ENCODE data around the gene RASSF10.

- TF ChIP-seq, protein P1, sequence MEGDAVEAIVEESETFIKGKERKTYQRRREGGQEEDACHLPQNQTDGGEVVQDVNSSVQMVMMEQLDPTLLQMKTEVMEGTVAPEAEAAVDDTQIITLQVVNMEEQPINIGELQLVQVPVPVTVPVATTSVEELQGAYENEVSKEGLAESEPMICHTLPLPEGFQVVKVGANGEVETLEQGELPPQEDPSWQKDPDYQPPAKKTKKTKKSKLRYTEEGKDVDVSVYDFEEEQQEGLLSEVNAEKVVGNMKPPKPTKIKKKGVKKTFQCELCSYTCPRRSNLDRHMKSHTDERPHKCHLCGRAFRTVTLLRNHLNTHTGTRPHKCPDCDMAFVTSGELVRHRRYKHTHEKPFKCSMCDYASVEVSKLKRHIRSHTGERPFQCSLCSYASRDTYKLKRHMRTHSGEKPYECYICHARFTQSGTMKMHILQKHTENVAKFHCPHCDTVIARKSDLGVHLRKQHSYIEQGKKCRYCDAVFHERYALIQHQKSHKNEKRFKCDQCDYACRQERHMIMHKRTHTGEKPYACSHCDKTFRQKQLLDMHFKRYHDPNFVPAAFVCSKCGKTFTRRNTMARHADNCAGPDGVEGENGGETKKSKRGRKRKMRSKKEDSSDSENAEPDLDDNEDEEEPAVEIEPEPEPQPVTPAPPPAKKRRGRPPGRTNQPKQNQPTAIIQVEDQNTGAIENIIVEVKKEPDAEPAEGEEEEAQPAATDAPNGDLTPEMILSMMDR (IDR thresholded peaks at IDR 0.05; ENCODE audit: poor library complexity), result no peak
- no peak for TF ChIP-seq EZH2 (IDR thresholded peaks at IDR 0.05; ENCODE audit: borderline replicate concordance)
- TF ChIP-seq EZH2phosphoT487 (IDR thresholded peaks at IDR 0.05; ENCODE audit: low read depth, severe bottlenecking, unreplicated experiment), result no peak
Measured at GRCh38 chr11:12995823-12996222, 13.3 kb upstream of the RASSF10 start.
